SHP77 treated with DMSO at 0.1 percent for 48 hours (cell line): Measurements from ENCODE around the gene MRTFB.
A peak's percentile ranks its signal among the peaks of the same experiment; 100 is the strongest.

Experiments used
- DNase-seq: peaks from one replicate; lab custom pipeline; 2025; lab: John Stamatoyannopoulos, UW

Gene MRTFB

DNA sequence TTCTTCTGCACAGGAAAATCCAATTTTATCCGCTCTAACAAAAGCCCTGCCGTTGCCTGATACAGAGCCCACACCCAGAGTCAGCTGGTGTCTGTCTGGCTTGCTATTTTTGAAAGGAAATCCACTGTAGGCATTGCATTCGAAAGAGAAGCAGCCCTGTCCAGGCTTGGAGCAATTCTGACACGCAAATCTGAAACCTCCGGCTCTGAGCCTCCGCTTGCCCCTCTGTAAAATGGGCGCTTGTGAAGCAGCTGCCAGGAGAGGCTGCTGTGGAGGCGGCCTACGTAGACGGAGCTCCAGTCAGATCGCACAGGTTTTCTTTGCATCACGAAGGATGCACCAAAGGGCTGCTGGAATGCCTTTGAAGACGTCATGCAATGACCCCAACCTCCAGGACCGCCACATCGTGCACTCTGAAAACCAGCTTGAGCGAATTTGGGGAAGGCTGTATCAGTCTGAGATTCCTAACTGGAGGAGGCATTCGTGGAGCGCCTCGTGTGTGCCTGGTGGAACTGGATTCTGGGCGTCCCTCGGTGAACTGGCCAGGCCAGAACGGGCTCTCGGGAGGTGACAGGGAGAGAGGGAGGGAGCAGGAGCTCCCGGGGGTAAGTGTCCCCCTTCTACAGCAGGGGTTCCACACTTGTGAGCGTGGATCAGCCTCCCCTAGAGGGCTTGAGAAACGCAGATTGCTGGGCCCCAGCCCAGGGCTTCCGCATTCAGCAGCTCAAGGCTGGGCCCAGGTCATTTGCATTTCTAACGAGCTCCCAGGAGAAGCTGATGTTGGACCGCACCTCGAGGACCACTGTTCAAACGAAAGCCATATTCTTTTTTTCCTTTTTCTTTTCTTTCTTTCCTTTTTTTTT is 215.5 kb downstream of the MRTFB start:
- DNase-seq, result no peak

DNA sequence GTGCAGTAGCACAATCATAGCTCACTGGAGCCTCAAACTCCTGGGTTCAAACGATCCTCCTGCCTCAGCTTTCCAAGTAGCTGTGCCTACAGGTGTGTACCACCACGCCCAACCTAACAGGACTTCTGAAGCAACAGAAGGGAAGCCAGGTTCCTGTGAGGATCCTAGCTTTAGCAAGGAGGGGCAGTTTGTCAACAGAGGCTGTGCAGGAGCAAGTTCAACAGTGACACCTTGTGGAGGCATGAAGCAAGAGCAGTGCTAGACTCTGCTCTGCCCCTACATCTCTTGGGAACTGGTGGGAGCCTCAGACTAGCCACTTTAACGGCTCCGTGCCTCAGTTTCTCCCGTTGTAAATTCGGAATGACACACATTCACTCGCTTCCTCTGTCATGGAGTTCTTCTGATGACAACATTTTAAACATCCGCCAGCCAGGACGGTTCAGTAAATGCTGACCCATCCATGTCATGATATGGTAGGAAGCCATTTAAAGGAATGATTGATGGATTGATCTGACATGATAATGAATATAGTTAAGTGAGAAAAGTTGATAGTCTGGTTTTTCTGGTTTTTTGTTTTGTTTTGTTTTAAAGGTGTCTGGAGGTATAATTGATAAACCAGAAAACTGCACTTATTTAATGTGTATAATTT is 218.7 kb downstream of the MRTFB start:
- DNase-seq, result peak; percentile 22

DNA sequence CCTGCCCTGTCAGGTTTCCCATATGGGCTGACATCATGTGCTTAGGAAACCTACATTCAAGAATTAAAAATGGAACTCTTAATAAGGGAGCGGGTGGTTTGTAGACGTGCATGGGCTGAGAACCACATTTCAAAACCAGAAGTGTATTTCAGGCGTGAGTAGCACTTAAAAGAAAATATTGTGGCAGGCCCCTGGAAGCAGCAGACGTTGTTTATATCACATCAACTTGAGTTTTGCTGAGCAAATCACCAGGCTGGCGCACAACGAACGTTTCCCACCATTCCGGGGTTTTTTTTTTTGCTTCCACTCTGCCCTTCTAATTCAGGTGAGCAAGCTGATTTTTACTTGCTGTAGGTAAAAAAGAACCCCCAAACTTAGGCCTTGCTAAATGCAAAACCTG is 220.2 kb downstream of the MRTFB start:
- DNase-seq, result no peak

DNA sequence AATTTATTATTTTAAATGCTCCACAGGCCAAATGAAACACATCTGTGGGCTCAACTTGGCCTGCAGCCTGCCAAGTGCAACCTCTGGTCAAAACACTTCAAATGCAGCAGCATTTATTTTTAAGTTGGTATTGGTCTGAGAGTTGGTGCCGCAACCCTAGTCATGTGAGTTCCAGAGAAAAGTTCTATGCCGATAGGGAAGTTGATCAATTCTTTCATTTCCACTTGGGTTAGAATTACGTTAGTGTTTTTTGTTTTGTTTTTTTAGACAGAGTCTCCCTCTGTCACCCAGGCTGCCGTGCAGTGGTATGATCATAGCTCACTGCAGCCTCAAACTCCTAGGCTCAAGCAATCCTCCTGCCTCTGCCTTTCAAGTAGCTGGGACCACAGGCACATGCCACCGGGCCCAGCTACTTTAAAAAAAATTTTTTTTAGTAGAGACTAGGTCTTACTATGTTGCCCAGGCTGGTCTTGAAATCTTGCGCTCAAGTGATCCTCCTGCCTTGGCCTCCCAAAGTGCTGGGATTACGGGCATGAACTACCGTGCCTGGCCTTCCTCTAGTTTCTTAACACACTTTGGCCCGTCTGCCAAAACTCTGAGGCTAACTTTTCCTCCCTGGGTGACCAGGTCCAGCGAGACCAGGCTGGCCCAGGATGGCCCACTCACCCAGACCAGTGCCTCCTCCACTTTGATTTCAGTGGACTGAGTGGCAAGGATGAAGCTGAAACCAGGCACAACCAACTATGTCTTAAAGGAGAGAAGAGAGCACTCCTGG is 221.1 kb downstream of the MRTFB start:
- no peak for DNase-seq

DNA sequence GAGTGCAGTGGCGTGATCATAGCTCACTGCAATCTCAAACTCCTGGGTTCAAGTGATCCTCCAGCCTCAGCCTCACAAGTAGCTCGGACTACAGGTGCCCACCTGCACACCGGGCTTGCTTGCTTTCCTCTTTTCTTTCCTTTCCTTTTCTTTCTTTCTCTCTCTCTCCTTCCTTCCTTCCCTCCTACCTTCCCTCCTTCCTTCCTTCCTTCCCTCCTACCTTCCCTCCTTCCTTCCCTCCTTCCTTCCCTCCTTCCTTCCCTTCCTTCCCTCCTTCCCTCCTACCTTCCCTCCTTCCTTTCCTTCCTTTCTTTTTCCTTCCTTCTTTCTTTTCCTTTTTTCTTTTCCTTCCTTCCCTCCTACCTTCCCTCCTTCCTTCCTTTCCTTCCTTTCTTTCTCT is 225.5 kb downstream of the MRTFB start:
- no peak for DNase-seq

DNA sequence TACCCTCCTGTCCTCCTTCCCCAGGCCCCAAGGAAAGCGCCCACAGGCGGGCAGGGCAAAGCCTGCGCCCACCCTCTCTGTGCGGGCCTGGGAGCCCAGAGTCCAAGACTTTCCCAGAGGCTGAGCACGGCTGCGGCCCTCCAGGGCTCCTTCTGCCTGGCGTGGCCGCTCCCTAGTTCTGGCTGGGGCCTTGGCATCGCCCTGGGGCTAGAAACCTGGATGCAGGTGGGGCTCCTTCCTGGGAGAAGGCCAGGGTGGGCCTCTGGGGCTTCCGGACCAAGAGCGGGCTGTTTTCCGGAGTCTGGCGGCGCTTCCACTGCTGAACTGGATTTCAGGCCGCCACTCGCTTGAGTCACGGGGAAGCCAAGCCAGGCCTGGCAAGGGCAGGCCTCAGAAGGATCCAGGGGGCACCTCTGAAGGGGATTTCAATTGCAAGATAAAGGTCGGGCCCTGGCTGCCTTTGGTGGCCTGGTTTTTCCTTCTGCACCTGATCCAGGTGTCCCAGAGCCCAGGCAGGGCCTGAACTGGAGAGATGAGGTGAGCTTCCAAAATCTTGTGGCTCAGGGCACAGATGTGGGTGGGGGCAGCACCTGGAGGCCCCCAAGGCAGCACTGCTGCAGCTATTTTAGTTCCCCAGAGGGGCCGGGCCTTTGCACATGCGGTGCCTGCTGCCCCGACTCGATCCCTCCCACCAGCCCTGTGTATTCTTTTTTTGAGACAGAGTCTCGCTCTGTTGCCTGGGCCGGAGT is 227.4 kb downstream of the MRTFB start:
- DNase-seq, result no peak

DNA sequence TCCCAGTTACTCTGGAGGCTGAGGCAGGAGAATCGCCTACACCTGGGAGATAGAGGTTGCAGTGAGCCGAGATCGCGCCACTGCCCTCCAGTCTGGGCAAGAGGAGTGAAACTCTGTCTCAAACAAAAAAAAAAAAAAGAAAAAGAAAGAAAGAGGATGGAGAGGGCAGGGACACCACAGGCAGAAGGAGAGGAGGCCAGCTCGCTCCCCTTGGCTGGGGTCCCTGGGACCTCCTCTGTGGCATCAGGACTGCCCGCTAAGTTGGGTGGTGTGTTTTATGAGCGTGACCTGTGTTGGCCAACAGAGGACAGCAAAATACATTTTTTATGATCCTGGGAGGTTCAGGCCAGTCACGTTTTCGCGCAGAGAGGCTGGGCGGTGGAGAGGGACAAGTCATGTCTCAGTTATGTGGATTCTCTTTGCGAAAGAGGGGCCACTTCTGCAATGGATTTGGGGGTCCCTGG is 229.6 kb downstream of the MRTFB start:
- peak; percentile 18 for DNase-seq

DNA sequence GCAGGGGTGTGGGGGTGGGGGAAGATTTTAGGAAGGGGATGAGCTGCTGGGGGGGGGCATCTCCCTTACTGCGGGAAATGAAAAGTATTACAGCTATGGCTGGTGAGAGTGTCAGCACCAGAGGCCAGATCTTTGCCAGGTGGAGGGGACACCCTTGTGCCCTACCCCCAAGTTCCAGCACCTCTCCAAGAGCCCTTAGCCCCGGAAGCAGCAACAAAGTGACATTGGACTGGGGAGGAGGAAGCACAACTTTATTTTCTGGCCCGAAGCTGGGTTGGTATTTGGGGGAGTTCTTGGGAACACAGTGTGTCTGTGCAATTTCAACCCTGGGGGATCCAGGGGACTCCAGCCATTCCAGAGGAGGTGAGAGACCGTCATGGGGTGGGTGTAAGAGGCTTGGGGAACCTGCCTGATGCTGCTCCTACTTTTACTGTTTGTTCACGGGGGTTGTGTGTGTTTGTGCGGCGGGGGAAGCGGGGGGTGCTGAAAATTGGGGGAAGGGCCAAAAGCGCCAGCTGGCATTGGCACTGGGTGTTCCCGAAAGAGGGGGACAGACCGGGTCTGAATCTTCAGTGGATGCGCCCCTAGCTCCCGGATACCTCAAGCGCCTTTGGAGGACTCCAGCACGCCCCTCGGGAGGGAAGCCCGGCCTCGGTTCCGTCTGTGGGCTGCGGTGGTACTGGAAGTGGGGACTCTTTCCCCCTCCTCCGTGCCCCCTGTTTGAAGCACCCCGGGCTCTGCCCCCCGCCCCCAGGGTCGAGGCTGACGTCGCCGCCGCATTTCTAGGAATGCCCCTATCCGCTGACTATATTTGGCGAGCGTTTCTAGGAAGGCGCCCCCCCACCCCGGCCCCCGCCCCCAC is 230.3 kb downstream of the MRTFB start:
- DNase-seq, result no peak

DNA sequence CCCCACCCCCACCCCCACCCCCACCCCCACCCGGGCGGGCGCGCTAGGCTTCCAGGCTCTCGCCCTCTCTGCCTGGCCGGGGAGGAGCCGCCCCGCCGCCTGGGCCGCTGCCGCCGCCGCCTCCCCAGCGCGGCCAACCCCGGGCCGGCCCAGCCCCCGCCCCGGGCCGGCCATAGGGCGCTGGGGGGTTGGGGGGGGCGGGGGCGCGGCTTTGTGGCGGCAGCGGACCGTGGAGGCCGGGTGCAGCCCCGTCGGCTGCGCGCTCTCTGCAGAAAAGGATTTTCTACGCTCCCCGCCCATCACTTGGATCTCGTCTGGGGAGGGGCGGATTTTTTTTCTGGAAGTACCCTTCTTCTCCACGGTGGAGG is 230.9 kb downstream of the MRTFB start:
- no peak for DNase-seq

DNA sequence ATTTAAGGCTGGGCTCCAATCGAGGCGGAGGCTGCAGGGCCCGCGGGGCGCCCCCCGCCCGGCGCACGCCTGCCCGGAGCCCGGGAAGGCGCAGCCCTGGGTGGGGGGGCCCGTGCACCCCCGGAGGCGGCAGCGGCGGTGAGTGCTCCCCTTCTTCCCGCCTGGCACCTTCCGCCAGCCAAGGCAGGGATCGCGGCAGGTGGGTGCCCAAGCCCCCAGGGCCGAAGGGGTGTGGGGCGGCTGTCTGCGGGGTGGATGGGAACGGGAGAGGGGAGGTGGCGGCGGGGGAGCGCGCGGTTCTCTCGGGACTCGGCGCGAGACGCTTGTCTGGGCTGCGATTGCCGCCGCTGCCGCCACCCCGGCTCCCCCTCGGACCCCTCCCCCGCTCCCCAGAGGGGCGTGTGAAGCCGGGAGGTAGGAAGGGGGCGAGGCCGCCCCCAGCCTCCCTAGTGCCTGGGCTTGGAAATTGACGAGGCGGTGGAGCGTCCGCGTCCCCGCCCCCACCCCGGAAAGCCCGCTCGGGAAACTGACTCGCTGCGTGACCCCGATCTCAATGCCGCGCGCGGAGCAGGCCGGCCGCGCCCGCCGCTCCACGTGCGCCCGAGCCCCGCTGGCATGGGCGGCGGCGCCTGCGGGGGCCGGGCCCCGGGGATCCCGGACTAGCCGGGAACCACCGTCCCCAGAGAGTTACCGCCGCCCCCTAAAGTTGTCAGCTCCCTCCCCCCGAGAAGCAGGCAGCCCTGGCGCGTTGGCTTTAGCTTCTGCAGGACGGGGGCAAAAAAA is 231.5 kb downstream of the MRTFB start:
- DNase-seq, result no peak

DNA sequence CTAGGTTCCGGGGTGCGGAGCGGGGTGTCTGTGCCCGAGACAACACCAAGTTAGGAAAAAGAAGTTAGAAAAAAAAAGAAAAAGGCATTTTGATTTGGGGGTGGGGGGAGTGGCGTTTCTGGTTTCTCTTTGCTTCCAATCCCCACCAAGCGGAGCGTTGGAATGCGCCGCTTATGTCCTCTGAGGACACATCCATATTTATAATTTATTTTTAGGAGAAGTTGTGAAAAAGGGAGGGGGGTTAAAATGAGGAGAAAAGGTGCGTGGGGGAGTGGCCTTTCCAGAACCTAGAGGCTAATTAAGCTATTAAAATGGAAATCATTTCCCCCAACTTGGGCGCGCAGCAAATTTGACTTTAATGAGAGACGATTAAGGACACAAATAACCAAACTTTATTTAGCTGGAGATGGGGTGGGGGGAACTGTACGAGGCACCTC is 232.1 kb downstream of the MRTFB start:
- DNase-seq, result no peak

DNA sequence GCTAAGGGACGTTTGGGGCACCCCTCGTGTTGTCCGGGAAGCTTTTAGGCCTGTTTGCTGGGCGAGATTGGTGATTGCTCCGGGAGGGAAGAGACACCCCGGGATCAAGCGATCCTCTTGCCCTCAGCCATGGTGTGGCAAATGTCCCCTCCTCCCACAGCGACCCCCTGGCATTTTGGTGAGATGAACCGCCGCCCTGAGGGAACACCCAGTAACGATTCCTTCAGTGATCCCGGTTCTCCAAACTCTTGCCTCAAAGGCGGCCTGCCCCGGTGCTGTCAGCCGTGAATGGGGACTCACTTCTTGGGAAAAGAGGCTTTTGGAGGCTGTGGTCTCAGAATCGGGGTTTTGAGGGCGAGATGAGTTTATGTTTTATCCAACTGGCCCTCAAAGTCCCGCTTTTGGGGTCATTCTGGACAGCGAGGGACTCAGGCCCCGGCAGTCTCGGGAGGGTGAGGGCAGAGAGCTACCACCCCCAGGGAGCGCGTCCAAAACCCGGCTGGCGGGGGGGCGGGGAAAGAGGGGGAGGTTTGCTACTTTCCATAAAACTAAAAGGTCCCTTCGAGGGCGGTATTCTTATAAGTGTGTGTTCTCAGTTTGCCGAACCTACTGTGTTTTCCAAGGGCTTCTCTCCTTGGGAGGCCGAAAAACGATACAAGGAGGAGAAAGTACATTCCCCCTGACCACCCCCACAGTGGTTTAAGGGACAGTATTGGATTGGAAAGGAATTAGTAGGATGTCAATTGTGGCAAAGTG is 232.7 kb downstream of the MRTFB start:
- DNase-seq, result no peak

DNA sequence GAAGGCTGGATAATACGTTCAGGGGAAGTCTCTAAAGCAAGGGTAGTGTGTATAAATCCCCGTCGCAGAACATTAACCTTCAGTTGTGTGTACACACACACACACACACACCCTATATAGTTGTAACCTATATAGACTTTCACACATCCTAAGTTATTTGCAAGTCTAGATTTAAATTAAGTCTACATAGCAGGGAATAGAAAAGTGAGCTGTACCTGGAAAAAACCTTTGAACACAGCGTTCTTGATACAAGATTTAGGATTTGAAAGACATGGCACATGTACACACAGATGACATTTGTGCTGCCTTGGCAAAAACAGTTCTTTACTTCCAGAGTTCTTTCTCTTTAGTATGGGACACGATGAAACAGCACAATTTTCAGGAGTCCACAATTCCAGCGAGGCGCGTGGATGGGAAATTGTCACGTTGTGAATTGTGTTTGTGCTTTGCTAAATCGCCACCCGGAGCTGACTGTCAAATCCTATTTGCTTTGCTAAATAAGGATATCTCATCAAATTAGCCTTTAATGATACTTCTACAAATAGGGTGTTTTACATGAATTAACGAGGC is 233.9 kb downstream of the MRTFB start:
- DNase-seq, result no peak

DNA sequence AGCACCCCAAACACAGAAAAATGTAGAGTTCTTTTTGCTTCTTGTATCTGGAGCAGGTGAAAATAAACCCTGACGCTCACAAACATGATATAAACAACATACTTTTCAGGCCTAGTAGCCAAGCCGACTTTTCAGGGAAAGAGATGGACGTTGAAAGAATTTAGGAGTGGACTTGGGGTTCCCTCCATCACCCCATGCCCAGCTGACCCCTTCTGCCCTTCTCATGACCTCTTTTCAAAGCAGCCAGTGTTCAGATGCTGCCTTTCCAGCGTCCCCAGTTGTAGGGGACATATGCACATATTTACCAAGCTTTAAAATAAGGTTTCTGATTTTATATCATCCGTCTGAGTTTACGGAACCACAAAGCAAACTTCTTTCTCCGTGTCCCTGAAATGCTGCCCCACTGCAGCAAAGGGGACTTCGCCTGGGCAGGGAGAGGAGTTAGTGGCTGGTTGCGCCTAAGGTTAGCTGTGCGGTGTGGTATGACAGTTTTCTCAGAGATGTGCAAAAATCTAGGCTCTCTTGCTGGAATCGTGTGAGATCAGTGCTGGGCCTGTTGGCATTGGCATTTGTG is 235.5 kb downstream of the MRTFB start:
- no peak for DNase-seq

DNA sequence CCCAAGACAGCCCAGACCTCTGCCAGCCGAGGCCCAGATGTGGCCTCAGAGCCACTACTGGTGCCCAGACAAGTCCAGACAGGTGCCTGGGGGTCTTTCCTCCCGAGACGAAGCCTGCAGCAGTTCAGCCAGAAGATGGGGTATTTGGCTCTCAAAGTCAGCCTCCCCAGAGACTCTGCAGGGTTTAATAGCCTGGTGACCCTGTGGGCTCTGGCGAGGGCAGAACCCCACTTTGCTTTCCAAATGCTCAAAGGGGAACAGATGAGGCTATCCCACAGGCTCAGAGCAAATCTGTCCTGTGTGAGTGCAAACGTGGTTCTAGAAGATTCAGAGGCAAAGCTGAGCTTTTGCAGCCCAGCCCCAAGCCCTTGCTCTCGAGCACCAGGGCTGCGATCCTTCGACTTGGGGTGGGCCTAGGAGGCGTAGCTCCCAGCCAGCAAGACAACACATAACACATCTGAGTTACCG is 236.0 kb downstream of the MRTFB start:
- DNase-seq, result no peak

DNA sequence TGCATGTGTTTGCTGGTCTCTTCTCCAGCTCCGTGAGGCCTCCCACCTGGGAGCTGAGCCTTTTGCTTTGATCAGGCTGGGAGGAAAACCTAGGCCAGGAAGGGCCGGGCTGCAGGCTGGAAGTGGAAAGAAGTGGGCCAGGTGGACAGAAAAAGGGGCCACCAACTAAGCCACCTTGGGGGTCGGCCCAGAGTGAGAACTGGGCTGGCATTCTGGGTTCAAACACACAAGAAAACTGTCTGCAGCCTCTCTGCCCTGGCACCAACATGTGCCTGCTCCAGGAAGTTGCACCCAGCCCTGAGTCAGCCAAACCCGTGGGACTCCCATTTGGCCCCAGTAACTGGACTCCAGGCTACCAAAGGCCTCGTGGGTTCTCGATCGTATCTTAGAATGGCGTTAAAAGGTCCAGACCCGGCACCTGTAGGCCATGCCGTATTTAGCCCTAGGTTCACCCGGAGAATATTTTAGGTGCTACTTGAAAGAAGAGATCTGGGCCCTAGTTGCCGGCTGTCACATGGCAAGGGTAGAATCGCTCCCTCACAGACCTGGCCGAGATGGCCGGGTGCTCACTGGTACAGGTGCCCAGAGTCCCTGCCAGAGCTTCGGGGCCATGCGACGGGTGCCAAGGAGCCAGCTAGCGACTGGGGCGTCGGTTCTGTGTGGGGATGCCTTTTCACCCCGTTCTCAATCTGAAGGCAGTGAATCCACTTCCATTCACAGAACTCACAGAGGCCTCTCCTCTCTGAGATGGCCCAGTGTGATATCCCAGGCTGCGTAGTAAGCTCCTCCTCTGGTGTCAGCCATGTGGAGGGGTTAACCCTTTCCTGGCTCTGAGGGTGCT is 236.6 kb downstream of the MRTFB start:
- DNase-seq, result no peak

DNA sequence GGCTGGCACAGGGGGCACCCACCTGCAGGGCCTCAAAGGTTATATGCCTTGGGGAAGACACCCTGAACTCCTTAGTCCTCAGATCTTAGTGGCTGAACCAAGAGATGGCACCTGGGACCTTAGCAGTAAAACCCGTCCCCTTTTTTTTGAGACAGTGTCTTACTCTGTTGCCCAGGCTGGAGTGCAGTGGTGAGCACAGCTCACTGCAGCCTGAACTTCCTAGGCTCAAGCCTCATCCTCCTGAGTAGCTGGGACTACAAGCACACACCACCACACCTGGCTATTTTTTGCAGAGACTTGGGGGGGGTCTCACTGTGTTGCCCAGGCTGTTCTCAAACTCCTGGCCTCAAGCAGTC is 237.2 kb downstream of the MRTFB start:
- no peak for DNase-seq
